Smooth muscle cell (in vitro differentiated cells): ENCODE measurements around the gene GALNT3. TPM values are rescaled to one million over a fixed set of nuclear protein-coding genes. Genes with fewer than 3 reads are reported as not detected.

Experiments
- DNase-seq: peaks from one replicate; lab custom pipeline; 2025; ENCODE audit not compliant: unreplicated experiment; lab: John Stamatoyannopoulos, UW
- H2AFZ ChIP-seq: fragments of 200-600 bp; sonication (generic); 2 replicates; pipeline ENCODE4 v1.6.0; 2016; ENCODE audit warnings: antibody characterized with exemption, low read depth, mild to moderate bottlenecking
- H3F3A ChIP-seq: fragments of 200-600 bp; sonication (generic); 2 replicates; pipeline ENCODE4 v1.6.0; 2017; ENCODE audit warnings: antibody characterized with exemption, low read depth
- H3K27ac ChIP-seq: fragments of 200-600 bp; sonication (generic); 2 replicates; pipeline ENCODE4 v1.5.1; 2016; ENCODE audit warnings: low read depth, mild to moderate bottlenecking
- H3K27me3 ChIP-seq: fragments of 200-600 bp; sonication (generic); 2 replicates; pipeline ENCODE4 v1.6.1; 2016; ENCODE audit warnings: low read depth, mild to moderate bottlenecking
- H3K36me3 ChIP-seq: fragments of 200-600 bp; sonication (generic); 2 replicates; pipeline ENCODE4 v1.5.1; 2016; ENCODE audit warnings: low read depth
- H3K4me1 ChIP-seq: fragments of 200-600 bp; sonication (generic); 2 replicates; pipeline ENCODE4 v1.5.1; 2016; ENCODE audit warnings: low read depth
- H3K4me2 ChIP-seq: fragments of 200-600 bp; sonication (generic); 2 replicates; pipeline ENCODE4 v1.6.0; 2016; ENCODE audit warnings: mild to moderate bottlenecking
- H3K4me3 ChIP-seq: fragments of 200-600 bp; sonication (generic); 2 replicates; pipeline ENCODE4 v1.5.1; 2016; ENCODE audit warnings: mild to moderate bottlenecking
- H3K79me2 ChIP-seq: fragments of 200-600 bp; sonication (generic); 2 replicates; pipeline ENCODE4 v1.6.0; 2016; ENCODE audit warnings: low read depth, mild to moderate bottlenecking
- H3K9ac ChIP-seq: fragments of 200-600 bp; sonication (generic); 2 replicates; pipeline ENCODE4 v1.6.0; 2016; ENCODE audit warnings: low read depth
- H3K9me3 ChIP-seq: fragments of 200-600 bp; sonication (generic); replicated peaks from 2 replicates; pipeline ENCODE4 v1.5.1; 2016; ENCODE audit warnings: low read depth
- H4K20me1 ChIP-seq: fragments of 200-600 bp; sonication (generic); 2 replicates; pipeline ENCODE4 v1.6.0; 2016; ENCODE audit warnings: low read depth
- WGBS: methylation state at CpG from one replicate; pipeline ENCODE4 v1.1.7; 2016; ENCODE audit warnings: low lambda C conversion rate; 5-methylcytosine and 5-hydroxymethylcytosine counted together
- polyA plus RNA-seq: library from polyadenylated mRNA; unstranded; fragments of >200 nt; fragmentation: Nextera tagmentation; extraction: Ambion mirVana; gene quantifications from 2 replicates; pipeline ENCODE4 v1.2.1, GENCODE V29; 2016
- total RNA-seq: library from RNA; depleted of rRNA; stranded (reverse); fragments of >200 nt; gene quantifications from 2 replicates; pipeline ENCODE4 v1.2.3, GENCODE V29; 2014
- TF ChIP-seq, protein P1 (sequence below): fragments of 200-600 bp; sonication (generic); IDR thresholded peaks from 2 replicates; pipeline ENCODE4 v1.5.1; 2017; ENCODE audit warnings: borderline replicate concordance, mild to moderate bottlenecking, antibody characterized with exemption; ENCODE audit not compliant: insufficient read depth, poor library complexity, severe bottlenecking

The GALNT3 gene
- total and polyA plus RNA-seq, 2 experiments from 2014 or later = 4.6 to 32.4 TPM

DNA sequence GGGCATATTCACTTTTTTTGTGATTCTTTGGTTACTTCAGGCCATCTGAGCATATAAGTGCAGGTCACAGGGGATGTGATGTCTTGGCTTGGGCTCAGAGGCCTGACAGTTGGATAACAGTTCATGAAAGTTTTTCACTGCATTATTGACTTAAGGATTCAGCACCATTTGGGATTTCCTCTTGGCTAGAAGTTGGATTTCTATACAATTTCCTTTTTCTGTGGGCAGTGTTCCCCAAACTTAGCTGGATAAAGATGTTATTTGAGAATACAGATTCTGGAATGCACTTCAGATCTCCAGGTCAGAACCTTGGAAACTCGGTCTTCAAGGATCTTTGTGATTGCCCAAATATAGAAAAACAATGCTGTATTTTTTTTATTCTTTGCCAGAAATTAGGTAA is 78.0 kb downstream of the GALNT3 start:
- Histone ChIP-seq H3K36me3 (no peaks in the 10 kb centered on the region), H3K4me1 (no peaks in the 10 kb centered on the region), H3K27ac (no peak overlapping the region), H3K9me3 (no peaks in the 10 kb centered on the region), H3K4me3 (no peak overlapping the region), H3F3A (no peaks in the 10 kb centered on the region), H3K27me3 (no peaks in the 10 kb centered on the region), H4K20me1 (no peaks in the 10 kb centered on the region), H2AFZ (no peak overlapping the region), H3K9ac (no peak overlapping the region), H3K79me2 (no peaks in the 10 kb centered on the region), H3K4me2 (no peak overlapping the region)
- TF ChIP-seq, protein P1, sequence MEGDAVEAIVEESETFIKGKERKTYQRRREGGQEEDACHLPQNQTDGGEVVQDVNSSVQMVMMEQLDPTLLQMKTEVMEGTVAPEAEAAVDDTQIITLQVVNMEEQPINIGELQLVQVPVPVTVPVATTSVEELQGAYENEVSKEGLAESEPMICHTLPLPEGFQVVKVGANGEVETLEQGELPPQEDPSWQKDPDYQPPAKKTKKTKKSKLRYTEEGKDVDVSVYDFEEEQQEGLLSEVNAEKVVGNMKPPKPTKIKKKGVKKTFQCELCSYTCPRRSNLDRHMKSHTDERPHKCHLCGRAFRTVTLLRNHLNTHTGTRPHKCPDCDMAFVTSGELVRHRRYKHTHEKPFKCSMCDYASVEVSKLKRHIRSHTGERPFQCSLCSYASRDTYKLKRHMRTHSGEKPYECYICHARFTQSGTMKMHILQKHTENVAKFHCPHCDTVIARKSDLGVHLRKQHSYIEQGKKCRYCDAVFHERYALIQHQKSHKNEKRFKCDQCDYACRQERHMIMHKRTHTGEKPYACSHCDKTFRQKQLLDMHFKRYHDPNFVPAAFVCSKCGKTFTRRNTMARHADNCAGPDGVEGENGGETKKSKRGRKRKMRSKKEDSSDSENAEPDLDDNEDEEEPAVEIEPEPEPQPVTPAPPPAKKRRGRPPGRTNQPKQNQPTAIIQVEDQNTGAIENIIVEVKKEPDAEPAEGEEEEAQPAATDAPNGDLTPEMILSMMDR = no peak
- WGBS = 92% methylated on average over 1 of the region's 1 CpG
- no peak for DNase-seq

DNA sequence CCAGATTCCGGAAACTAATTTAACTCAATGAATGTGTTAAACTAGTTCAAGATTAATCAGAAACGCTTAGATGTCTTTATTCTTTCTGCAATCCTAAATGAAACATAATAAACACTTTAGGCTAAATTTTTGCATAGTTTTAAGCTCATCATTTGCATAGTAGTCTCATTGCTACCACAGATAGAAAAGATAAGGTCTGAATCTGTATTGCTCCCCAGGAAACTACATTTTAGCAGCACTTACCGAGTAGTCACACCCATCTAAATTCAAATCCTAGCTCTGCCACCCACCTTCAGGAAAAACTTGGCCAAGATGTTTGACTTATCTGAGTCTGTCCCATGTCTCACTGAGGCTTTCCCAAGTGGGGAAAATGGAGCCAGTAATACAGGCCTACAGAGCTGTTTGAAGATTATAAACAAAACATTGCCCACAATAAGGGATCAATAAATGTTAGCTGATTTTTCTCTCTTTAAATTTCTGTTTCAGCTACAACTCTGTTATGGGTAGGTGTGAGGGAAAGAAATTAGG is 87.0 kb downstream of the GALNT3 start:
- no peak overlapping the region for H2AFZ ChIP-seq
- no peaks in the 10 kb centered on the region for H3K79me2 ChIP-seq
- no peaks in the 10 kb centered on the region for H3K9me3 ChIP-seq
- TF ChIP-seq, protein P1 = no peak
- no peaks in the 10 kb centered on the region for H4K20me1 ChIP-seq
- no peaks in the 10 kb centered on the region for H3K36me3 ChIP-seq
- DNase-seq = no peak
- H3K9ac ChIP-seq = no peak overlapping the region
- H3K4me1 ChIP-seq = no peaks in the 10 kb centered on the region
- H3K4me2 ChIP-seq = no peak overlapping the region
- no peaks in the 10 kb centered on the region for H3K27me3 ChIP-seq
- 57% methylated on average over 3 of the region's 3 CpGs for WGBS
- no peaks in the 10 kb centered on the region for H3F3A ChIP-seq
- no peak overlapping the region for H3K27ac ChIP-seq
- no peak overlapping the region for H3K4me3 ChIP-seq

GRCh38 chr2:165701147-165701546 is 92.9 kb downstream of the GALNT3 start:
- no peak overlapping the region for H3K27ac ChIP-seq
- H3K9ac ChIP-seq = no peak overlapping the region
- H3K9me3 ChIP-seq = no peaks in the 10 kb centered on the region

More at GRCh38 chr2:165701147-165701546, 92.9 kb downstream of the GALNT3 start:
- H3F3A ChIP-seq = no peaks in the 10 kb centered on the region
- TF ChIP-seq, protein P1 = no peak
- no peak overlapping the region for H3K4me2 ChIP-seq
- 78% methylated on average over 6 of the region's 6 CpGs for WGBS
- no peak for DNase-seq
- H3K36me3 ChIP-seq = no peaks in the 10 kb centered on the region
- H4K20me1 ChIP-seq = no peaks in the 10 kb centered on the region
- H3K4me1 ChIP-seq = peaks cover 34% of the 10 kb centered on the region
- no peaks in the 10 kb centered on the region for H3K27me3 ChIP-seq
- H3K79me2 ChIP-seq = no peaks in the 10 kb centered on the region
- no peak overlapping the region for H2AFZ ChIP-seq
- H3K4me3 ChIP-seq = no peak overlapping the region
